ENCODE results near the gene FAM83G.

DNA sequence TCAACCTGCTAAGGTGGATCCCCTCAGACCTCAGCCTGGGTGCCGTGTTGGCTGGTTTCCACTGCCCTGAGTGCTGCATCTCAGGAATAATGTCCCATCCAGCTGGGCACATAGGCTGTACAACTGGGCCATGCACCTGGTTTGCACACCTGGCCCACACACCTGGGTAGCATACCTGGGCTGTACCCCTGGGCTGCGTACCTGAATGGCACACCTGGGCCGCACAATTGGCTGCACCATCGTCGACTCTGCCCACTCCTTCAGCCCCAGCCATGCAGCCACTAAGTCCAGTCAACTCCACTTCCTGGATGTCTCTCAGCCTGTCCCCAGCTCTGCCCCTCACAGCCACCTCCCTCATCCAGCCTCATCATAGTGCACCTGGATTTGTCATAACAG, 44.7 kb downstream of the FAM83G start:
- TF ChIP-seq, protein P1, sequence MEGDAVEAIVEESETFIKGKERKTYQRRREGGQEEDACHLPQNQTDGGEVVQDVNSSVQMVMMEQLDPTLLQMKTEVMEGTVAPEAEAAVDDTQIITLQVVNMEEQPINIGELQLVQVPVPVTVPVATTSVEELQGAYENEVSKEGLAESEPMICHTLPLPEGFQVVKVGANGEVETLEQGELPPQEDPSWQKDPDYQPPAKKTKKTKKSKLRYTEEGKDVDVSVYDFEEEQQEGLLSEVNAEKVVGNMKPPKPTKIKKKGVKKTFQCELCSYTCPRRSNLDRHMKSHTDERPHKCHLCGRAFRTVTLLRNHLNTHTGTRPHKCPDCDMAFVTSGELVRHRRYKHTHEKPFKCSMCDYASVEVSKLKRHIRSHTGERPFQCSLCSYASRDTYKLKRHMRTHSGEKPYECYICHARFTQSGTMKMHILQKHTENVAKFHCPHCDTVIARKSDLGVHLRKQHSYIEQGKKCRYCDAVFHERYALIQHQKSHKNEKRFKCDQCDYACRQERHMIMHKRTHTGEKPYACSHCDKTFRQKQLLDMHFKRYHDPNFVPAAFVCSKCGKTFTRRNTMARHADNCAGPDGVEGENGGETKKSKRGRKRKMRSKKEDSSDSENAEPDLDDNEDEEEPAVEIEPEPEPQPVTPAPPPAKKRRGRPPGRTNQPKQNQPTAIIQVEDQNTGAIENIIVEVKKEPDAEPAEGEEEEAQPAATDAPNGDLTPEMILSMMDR (IDR thresholded peaks at IDR 0.05): no peak
- no peak for TF ChIP-seq EP300 (IDR thresholded peaks at IDR 0.05)
- TF ChIP-seq POLR2A (IDR thresholded peaks at IDR 0.05; ENCODE audit: low read depth): no peak
- TF ChIP-seq POLR2AphosphoS5 (IDR thresholded peaks at IDR 0.05): no peak
